Hepatic stellate cell (primary cell): ENCODE results near the gene FNDC1.
"Not testable (repeated sequence)": the region's sequence is repeated elsewhere in the genome, so short reads cannot be mapped to it uniquely, and the experiment has no call there.

Experiments
- DNase-seq: peaks from one replicate; pipeline ENCODE4 v3.0.0; 2011; ENCODE audit warnings: low spot score

FNDC1 gene

DNA sequence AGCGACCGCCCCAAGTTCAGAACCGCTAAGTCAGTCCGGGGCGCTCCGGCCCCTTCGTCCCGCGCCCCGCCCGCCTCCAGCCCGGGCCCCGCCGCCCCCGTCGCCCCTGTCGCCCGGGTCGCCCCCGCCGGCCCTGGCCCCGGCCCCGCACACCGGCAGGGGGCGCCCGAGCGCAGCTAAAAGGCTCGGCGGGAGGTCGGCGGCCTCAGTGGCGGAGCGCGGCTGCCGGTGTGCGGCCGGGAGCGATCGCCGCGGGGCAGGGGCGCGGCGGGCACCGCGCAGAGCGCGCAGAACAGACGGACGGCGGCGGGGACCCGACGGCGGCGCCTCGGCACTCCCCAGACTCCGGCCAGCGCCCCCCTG lies at the start of gene FNDC1:
TSS of gene FNDC1 (plus strand) at position 208 of the 363 bp plus-strand sequence. CDS start 197 bp downstream, outside the sequence.
- peak; percentile 45 for DNase-seq

DNA sequence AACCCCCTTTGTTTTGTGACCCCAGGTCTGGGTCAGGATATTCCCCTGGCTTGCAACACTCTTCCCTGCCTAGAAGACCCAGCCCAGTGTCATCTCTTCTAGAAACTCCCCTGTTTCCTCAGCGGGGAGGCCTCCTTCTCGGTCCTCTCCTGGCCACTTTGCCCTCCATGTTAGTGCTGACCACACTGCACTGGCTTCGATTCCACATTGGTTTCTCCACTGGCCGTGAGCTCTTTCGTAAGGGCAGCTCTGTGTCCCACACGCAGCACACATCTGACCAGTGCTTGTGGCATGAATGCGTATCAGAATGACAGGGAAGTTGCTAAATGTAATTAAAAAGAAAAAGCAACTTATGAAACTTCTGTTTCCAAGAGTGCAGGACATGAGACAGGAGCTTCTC lies 49.4 kb upstream of the FNDC1 start:
- DNase-seq: no peak

DNA sequence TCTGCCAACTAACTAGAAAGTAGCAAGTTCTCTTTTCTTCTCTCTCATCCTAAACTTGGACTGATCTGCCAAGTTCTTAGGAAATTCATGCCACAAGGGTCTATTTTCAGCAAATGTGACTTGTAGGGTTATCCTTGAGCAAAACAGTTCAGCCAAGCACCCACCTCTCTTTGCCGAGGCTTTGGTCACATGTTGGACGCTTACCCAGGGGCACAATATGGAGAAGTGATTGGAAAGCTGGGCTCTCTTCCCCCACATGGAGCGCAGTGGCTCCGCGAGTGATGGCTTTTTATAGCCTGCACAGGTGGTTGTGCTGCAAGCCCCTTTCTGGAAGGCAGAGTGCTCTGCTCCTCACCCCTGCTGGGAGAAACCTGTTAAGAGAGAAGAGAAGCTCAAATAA lies 47.7 kb upstream of the FNDC1 start:
- no peak for DNase-seq

DNA sequence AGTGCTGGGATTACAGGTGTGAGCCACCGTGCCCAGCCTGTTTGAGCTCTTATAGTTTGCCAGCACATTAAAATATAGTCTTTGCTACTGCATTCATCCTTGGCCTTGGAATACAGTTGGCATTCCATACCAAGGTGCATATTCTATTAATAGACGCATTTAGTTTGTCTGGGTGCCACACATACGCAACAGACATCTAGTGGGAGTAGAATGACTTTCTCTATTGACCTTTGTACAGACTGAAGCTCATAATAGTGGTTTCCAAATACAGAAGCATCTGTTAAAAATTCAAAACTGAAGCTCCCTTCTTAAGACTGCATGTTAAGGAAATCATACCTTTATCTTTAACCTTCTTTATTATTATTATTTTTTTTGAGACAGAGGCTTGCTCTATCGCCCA lies 46.7 kb upstream of the FNDC1 start:
- DNase-seq: no peak

DNA sequence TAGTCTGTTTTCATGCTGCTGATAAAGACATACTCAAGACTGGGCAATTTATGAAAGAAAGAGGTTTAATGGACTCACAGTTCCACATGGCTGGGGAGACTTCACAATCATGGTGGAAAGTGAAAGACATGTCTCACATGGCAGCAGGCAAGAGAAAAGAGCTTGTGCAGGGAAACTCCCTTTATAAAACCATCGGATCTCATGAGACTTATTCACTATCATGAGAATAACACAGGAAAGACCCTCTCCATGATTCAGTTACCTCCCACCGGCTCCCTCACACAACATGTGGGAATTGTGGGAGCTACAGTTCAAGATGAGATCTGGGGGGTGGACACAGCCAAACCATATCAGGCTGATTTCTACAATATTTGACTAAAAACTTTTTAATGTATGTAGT lies 45.4 kb upstream of the FNDC1 start:
- not testable (repeated sequence) for DNase-seq

DNA sequence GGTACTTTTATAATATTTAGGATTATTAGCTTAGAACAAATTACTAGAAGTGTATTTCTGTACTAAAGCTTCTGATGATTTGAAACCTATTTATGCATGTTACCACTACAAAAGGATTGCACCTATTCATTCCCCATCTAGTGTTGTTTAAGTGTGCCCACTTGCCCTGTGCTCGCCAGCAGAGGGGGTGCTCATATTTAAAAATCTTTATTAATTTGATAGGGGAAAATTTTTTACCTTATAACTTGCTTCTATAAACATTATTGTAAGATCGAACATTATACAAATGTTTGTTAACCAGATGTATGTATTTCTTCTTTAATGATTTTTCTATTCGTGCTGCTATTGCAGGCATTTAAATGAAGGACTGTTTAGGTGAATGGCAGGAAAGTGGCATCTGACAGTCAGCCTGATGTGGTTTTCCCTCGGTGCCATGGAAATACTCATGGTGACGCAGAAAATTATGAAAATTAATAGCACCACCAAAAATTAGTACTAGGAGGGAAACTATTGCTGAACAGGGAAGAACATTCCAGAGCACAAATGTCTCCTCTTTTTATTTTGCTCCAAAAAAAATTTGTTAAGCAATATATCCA lies 44.1 kb upstream of the FNDC1 start:
- no peak for DNase-seq

DNA sequence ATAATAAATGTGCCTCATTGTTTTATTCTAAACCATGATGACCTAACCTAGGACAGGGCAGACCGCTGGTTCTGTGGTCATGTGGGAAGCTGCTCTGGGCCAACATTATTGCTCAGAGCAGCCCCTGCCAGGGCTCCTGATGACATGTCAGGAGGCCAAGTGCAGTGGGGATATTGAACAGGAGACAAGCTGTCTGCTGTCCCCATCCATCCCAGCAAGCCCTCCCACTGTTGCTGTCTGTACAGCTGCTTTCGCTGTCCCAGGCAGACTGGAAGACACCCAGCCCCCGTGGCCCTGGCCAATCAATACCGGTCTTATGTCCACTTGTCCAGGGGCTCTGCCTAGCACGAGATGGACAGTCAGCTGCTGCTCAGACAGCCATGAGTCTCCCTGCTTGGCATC lies 43.2 kb upstream of the FNDC1 start:
- DNase-seq: no peak

DNA sequence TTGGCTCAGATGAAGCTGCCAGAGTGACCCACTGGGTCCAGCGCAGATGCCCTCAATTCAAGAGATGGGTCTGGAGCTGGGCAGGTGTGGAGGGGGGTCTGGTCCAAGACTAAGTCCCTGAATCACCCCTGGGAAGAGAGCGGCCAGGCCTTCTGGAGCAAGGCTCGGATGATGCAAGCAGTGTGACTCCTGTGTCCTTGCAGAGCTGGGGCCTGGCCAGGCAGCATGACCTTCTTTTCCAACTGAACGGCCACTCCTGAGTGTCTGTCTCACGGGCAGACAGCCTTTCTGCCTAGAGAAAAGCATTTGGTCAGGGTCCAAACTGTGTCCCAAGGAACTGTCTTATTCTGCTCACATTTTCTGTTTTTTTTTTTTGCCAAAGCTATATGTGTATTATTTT lies 42.6 kb upstream of the FNDC1 start:
- no peak for DNase-seq

DNA sequence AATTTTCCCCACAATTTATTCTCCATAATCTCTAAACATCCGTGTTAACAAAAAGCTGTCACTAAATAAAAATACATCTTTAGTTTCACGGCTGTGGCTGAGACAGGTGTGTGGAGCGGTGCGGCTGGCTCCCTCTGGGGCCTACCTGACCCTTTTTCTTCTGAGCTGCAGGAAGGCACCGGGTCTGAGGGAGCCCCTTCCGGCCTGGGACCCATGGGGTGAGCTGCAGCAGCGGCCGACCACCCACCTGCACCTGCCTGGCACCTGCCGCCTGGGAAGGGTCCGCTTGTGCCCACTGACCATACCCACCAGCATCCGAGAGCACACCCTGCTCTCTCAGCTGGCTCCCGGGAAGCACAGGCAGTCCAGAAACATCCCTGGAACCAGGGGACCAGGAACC lies 41.5 kb upstream of the FNDC1 start:
- no peak for DNase-seq

DNA sequence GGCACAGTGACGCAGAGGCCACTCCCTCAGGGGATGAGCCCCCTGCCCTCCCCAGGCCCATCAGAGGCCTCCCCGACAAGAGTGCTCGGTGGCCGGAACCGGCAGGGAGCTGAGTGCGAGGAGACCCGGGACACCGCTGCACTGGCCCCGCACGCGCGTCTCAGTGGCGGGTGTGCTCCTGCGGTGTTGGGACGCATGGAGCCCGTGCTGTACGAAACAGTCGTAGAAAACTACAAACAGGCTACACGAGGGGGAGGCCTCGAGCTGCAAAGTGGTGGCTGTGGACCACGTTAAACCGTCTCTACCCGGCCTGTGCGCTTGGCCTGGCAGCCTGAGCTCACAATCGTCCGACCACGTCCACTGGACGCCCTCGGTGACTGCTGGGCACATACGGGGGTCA lies 40.2 kb upstream of the FNDC1 start:
- DNase-seq: no peak

DNA sequence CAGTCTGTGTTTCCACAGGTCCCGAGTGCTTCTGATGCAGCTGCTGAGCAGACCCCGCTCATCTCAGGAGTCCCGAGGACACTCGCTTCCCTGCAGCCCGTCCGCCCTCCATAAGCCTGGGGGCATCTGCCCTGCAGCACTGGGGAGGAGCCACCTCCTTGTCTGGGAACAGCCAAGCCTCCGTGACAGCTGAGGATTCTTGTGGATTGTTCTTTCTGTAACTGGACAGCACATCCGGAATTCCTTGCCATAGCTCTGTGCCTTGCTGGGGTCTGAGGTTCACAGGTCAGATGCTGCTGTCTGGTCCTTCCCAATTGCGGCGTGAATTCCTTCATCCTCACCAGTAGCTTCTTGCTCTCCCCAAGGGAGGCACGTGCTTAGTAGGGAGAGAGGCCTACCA lies 38.4 kb upstream of the FNDC1 start:
- no peak for DNase-seq

DNA sequence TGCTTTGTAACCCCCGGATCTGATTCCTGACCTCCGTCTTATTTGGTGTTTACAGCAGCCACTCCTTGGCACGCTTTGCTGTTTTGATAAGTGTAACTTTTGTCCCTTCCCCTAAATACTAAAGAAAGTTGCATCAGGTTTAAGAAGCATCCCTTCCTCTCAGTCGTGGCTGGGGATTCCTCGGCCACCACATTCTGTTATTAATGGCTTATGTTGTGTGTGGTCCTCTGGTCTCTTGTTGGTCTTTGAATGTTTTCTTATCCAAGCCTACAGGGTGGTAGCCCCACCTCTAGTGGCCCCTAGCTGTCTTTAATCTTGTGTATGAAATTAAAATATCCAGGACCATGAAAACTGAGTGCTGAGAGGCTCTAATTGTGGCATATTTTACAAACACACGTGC lies 37.5 kb upstream of the FNDC1 start:
- DNase-seq: no peak

DNA sequence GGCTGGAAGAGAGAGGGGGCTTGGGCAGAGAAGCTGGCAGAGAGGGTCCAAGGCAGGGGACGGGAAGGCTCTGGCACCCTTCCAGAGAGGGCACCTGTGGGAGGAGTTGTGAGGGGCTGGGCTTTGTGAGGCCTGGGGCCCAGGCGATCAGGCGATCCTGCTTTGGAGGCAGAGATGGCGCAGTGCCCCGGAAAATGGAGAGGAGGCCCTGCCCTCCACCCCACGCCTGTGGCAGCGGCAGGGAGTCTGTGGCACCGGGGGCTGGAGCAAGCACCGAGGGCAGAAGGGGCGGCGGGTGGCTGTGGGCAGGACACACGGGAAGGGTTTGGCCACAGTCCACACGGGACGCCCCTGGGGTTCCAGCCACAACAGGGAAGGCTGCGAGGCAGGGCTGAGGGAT lies 36.5 kb upstream of the FNDC1 start:
- no peak for DNase-seq

DNA sequence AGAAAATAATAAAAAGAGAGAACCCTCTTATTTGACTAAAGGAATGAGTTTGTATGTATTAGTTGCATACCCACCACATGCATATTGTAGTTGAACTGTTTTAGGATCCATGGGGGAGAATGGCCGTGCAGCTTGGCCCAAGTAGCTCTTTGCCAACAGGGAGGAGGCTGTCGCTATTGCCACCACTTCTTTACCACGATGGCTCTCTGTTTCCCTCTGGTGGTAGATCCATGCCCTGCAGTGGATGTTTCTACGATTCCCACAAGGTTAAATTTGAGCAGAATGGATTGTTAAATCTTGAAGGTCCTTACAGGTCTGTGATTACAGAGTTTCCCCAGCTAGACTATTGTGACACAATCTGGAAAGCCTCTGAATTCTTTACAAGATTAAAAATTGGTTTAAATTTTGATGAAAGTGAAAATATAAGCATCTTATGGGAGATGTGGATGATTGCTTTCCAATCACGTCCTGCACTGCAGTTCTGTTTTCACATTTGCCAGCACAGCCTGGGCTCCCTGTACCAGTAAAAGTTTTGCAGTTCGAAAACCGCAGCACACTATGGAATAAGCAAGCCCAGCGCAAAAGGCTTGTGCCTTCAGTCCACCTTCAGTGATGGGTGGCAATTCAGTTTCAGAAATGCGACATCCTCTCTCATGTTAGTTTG lies 34.4 kb upstream of the FNDC1 start:
- peak; percentile 55 for DNase-seq

DNA sequence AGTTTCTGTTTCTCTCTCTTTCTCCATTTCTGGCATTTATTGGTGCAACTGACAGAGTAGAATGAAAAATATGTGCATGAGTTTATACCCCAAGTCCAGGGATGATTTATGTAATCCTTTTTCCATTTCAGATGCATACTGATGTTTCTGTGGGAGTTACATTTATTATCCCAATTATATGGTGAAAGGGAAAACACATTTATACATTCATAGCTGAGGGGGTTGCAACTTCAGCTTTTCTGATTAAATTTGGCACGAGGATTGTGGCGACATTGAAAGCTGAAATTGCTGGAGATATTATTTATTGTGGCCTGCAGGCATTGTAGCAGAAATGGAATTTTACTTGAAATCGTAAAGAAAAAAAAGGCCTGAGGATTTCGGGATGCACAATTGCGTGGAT lies 31.5 kb upstream of the FNDC1 start:
- DNase-seq: no peak

DNA sequence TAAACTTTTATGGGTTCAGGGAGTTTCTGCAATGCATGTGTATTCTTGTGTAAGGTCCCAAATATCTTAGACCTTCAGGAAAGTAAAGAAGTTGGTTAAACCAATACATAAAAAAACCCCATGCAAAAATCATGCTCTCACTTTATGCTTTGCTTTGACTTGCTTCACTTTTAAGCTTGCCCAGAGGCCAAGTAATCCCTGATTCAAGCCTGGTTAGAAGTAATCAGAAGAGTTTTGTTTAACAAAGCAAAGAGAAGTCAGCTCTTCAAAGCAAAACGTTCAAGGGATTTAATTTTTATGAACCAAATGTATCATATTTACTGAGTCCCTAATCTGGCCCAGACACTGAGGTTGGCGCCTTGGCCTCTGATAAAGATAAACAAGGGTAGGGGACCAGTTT lies 26.7 kb upstream of the FNDC1 start:
- DNase-seq: no peak

DNA sequence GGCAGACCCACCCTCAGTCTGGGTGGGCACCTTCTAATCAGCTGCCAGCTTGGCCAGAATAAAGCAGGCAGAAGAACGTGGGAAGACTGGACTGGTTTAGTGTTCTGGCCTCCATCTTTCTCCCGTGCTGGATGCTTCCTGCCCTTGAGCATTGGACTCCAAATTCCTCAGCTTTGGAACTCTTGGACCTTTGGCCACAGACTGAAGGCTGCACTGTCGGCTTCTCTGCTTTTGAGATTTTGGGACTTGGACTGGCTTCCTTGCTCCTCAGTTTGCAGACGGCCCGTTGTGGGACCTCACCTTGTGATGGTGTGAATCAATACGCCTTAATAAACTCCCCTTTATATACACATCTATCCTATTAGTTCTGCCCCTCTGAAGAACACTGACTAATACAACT lies 20.6 kb upstream of the FNDC1 start:
- DNase-seq: no peak

DNA sequence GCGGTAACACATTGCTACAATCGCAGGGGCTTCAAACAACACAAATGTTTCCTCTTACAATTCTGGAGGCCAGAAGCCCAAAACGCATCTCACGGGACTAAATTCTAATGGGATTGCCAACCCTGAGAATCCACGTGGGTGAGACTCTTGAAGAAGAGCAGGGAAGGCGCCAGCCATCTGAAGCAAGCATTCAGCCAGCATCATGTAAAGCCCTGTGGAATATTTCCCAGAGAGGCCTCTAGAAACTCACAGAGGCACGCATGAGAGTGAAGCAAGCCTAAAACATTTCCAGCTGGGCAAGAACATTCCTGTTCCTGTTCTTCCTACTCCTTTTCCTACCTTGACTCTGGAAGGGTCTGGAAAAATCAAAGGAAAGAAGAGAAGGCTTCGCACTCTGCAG lies 19.6 kb upstream of the FNDC1 start:
- no peak for DNase-seq

DNA sequence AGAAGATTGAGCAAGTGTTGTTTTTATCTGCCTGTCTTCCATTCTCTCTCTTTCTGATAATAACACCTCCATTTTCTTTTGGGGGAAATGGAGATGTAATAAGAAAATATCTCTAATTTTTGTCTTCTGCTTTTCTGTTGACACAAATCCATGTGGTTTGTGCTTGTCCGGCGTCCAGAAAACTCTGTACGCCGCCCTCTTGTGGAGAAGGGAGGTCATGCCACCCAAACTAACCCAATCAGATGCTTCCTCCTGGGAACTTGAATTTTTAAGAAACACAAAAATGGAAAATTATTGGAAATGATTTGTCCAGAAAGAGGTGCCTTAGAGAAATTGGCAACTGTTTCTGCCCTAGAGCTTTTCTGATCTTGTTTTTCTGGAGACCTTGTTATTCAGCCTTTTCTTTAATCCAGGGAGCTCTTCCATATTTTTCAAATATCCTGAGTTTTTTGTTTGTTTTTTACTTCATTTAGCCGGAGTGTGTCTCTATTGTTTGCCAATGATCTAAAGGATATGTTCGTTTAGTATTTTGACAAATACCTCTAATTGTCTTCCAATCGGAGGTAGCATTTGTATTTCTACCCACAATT lies 17.8 kb upstream of the FNDC1 start:
- DNase-seq: peak; percentile 32

DNA sequence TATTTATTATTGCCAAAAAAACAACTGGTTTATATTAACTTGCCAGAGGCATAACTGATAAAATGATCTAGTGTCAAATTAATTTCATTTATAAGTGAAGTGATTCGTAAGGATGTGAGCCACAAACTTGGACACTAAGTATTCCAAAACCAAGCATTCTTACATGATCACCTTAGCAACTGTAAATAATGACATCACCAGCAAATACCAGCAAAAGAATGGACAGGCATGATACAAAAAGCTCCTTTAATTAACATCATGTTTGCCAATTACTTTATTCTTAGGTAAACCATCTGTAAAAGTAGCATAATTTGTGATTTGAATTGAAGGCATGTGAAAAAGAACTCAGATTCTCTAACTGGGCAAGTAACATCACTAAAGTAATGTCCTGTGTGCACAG lies 17.2 kb upstream of the FNDC1 start:
- no peak for DNase-seq

DNA sequence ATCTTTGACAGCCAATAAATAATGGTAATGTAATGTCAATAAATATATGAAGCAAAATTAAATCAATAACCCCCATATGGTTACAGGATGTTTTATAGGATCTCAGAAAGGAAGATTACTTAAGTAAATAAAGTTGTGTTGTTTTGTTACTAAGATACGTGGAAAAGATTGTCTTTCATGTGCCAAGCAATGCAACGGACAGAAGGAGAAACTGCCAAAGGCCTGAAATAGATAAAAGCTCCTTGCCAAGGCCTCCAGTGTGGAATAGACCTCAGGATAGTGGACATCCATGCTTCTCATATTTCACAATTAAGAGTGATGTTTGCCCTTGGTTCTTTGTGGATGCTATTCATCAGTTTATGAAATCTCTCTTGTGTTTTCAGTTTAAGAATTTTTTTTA lies 16.4 kb upstream of the FNDC1 start:
- no peak for DNase-seq

DNA sequence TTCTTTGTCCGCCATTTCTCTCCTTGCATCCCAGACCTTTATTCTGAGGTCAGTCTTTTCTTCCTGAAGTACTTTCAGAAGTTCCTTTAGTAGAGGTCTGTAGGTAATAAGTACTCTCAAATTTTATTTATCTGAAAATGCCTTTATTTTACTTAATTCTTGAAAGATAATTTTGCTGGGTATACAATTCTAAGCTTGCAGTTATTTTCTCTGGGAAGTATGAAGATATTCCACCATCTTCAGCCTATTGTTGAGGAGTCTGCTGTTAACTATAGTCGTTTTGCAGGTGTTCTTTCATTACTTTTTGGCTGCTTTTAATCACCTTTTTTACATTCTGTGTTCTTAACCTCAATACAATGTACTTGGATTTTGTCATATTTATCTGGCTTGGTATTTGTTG lies 13.5 kb upstream of the FNDC1 start:
- DNase-seq: no peak

DNA sequence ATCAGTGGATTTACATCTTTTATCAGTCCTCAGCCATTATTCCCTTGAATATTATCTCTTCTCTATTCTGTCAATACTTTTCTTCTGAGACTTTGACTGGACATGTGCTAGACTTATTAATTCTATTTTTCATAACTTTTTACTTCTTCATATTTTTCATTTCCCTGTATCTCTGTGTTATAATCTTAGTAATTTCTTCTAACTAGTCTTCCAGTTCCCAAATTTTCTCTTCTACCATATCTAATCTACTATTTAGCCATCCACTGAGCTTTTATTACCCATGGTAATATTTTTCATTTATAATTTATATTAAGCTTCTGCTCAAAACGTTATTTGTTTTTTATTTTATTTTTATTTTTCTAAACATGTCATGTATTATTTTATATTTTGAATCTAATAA lies 13.1 kb upstream of the FNDC1 start:
- DNase-seq: no peak

DNA sequence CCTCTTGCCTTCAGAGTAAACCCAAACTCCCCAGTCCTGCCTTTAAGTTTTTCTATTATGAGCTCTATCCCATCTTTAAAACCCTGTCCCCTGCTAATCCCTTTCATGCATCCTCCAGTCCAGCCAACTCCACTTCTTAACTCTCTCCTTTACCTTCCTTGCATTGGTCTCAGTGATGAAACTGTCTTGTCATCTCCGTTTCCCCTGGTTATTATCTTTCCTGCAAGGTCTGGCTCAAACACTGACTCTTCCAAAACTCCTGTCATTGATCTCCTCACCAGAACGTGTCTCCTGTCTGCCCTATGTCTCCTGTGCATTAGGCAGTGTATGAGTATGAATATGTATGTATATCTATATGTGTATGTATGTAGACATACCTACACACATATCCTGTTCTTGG lies 11.8 kb upstream of the FNDC1 start:
- DNase-seq: no peak
